ENCODE results near the gene HOOK1.
A peak's percentile ranks its signal among the peaks of the same experiment; 100 is the strongest.

HOOK1 gene

GRCh38 chr1:59814901-59815825 lies at the start of gene HOOK1:
TSS of gene HOOK1 (plus strand) at chr1:59814949. CDS start at chr1:59815118, 169 bp downstream.
- no peak for DNase-seq (ENCODE audit: low read depth)

DNA sequence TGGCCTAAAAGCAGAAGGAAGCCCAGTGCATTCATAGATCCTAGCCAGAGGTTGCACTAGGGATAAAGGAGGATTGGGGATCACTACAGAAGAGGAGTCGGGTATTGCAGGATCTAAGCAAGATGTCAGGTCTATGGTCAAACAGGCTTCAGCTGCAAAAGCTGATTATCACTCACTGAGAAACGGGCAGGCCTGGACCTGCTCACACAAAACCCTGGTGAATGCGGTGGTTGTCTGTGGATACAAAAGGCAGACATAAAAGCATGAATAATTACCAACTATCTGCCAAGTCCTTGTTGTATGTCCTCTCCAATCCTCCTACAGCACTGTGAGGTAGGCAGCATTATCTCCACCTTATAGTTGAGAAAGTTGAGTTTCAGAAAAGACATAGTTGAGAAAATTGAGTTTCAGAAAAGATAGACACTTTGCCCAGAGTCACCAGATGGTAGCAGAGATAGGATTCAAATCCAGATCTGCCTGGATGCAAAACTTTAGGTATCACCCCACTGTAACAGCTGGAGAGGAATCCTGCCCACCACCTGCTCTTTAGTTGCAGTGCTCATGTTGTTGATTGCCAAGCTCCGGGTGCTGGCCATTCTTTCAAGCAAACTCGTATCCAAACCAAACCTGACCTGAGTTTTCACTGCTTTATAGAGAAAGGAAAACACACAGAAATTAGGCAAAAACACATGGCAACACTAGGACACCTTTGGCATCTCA lies 49.6 kb upstream of the HOOK1 start:
- no peak for DNase-seq (ENCODE audit: low read depth)

DNA sequence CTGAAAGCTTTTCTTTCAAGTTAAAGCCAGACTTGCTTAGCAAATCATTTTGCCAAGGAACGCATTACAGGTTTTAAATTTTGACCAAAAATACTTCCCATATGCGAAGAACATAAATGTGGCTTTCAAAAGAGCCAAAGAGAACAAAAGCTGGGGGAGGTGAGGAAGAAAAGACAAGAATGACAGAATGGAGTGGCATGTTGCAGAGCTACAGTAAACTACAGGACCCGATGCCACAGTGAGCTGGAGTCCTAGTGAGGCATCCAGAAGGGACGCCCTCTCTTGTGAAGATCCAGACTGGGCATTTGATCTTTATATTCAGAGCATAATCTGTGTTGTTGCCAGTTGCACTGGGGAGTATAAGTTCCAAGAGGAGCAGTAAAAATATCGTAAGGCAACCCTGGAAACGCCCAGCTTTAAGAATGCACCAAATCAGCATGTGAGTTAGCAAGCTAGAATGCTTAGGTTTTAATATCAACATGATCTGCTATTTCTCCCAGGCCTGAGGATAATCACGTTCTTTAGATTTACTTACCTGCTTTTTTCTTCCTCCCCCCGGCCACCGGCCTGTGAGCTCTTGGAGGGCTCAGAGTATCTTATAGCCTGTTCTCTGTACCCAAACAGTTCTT lies 48.4 kb upstream of the HOOK1 start:
- DNase-seq (ENCODE audit: low read depth): no peak

- peak; percentile 51 for DNase-seq (ENCODE audit: low read depth)
Measured at GRCh38 chr1:59767119-59767518, 47.6 kb upstream of the HOOK1 start.

DNA sequence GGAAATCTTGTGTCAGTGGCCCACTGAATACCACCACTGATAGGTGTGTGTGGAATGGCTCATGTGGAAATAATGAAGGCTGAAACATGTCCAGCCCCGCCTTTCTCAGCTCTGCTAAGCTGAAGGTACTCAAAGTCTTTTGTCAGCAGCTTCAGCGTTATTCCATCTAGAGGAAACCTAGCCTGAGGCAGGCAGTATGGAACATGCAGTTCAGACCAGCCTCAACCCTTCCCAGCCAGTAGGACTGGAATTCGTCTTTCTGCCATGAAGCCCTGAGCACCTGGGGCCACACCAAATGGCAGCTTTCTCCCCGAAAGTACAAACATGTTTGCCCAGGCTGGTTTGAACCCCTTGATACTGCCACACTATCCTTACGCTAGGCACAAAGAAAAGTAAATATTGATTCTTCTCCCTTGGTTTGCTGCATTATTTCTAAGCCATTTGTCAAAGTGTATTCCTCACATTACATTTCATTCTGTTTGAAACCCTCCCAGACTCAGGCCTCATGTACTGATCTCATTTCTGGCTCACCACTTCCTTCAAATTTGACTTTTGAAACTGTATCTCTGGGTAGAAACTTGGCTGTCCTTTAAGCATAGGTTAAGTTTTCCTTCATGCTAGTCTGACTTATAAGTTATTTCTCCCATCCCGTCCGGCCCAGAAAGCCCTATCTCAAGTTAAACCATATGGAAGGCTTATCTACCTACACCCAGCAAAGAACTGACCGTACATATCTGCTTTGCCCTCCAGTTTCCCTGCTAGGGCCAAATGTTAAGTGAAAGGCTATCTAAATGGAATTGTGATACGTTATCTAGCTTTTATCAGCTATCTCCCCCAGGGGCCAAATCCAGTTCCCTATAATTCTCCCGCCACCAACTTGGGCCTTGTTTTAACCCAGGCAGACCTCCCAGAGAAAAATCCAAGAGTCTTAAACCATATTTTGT lies 45.7 kb upstream of the HOOK1 start:
- no peak for DNase-seq (ENCODE audit: low read depth)

DNA sequence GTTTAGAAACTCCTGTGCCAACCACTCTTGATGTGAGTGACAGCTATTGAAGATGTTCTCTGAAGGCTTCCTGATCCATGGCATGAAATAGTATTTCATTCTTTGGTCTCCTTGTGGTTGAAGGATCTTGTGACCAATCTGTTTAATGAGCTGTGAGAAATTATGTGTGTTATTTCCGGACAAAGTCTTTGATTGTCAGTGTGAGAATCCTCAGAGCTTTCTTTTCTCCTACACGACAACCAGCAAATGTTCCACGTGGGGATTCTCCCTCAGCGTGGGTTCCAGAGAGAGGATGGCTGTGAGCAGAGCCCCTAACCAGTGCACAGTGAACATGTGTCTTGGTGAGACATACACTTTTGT lies 45.0 kb upstream of the HOOK1 start:
- no peak for DNase-seq (ENCODE audit: low read depth)

- no peak for DNase-seq (ENCODE audit: low read depth)
Measured at GRCh38 chr1:59771361-59771760, 43.4 kb upstream of the HOOK1 start.

- DNase-seq (ENCODE audit: low read depth): no peak
Measured at GRCh38 chr1:59775480-59775879, 39.3 kb upstream of the HOOK1 start.

DNA sequence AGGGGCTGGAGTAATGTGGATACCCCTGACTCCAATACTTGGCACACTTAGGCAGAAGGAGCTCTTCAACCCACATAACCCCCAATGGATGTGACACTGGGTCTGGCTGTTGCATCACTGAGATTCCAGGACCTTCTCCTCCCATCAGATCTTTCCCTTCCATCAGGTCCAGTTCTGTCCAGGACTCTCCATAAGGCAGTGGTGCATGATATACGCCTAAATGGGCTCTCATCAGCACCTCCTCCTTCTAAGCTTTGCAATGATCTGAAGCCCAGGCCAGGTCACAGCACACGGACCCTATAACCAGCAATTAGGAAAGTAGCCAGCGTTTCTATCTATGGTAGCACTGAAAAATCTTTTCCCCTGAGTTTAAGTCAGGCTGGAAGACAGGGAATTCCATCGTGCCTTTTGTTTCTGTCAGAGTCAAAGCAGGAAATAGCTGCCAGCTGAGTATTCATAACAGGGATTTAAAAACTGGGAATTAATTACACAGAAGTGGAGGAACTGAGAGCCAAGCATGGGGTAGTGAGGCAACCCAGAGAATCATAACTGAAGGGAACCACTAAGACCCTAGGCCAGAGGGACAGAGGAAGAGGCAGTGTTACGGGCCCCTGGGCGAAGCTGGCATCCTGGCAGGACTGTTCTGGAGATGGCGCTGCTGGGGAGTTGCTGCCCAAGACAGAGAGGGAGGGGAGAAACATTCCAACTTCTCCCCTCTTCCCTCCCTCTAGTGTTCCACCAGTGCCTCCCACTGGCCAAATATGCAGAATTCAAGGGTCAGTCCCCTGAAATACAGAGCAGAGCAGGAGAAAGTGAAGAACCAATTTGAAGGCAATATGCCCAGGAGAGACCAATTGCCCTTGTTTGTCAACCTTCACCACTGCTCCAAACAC lies 37.5 kb upstream of the HOOK1 start:
- DNase-seq (ENCODE audit: low read depth): peak; percentile 84

DNA sequence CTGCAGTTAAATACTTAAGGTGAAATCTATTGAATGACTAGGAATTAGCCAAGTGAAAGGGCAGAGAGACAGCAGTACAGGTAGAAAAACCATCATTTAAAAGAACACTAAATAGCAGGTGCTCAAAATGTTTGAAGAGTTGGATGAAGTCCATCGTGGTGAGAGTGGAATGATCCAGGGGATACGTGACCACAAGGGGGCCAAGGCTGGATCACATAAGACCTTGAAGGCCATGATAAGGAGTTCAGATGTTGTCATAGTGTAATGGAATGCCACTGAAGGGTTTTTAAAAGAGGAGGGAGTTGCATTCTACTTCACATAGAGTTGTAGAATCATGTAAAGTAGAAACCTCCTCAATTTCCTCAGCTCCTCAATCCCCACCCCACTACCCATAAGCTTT lies 34.8 kb upstream of the HOOK1 start:
- no peak for DNase-seq (ENCODE audit: low read depth)

- DNase-seq (ENCODE audit: low read depth): no peak
Measured at GRCh38 chr1:59788825-59789224, 25.9 kb upstream of the HOOK1 start.

DNA sequence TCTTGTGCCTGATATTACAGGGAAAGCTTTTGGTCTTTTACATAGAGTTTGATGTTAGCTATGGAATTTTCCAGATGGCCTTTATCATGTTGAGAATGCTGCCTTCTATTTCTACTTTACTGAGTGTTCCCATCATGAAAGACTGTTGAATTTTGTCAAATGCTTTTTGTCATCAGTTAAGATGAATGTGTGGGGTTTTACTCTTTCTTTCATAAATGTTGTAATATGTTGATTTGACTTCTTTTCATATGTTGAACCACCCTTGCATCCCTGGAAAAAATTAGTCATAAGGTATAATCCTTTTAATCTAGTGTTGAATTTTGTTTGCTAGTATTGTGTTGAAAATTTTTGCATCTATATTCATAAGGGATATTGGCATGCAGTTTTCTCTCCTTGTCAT lies 16.1 kb upstream of the HOOK1 start:
- no peak for DNase-seq (ENCODE audit: low read depth)

- DNase-seq (ENCODE audit: low read depth): no peak
Measured at GRCh38 chr1:59803458-59804038, 11.2 kb upstream of the HOOK1 start.

- DNase-seq (ENCODE audit: low read depth): no peak
Measured at GRCh38 chr1:59804301-59804700, 10.4 kb upstream of the HOOK1 start.

DNA sequence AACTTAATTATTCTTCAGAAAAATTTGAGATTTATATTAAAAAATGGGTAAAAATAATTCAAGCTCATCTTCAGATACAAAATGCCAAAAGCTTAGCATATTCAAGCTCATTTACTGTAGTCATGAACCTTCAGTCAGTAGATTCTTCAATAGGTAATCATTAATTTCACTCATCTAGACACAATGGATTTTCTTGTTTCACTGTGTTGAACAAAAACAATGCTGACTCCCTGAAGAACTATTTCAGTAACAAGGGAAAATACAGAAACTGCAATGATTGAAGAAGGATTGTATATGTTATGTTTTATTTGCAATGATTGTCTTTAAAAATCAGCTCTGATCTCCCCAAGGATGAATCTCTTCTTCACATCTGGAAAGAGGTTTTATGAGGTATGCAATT lies 9.2 kb upstream of the HOOK1 start:
- no peak for DNase-seq (ENCODE audit: low read depth)

DNA sequence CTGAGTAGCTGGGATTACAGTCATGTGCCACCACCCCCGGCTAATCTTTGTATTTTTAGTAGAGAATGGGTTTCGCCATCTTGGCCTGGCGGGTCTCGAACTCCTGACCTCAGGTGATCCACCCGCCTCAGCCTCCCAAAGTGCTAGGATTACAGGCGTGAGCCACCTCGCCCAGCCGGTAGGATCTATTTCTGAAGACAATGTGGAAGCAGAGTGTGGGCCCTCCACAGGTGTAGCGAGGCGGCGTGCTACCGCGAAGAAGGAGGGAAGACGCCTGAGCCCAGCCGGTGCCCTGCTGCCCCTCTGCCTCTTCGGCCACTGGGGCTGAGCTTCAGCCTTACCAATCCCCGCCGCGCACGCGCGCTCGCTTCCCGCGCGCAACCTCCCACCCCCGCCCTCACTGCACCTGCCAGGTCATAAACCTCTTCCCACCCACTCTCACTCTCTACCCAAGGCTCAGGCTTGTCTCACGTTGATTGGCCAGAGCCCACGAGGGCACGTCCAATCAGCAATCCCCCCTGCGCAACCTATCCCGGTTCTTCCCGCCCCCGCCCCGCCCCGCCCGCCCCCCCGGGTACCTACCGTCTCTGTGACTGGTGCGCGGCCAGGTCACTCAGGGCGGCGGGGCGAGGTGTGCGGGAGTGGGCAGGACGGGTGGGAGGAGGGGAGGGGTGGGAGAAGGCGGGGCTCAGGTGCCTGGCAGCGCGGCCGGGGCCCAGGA lies 409 bp upstream of the HOOK1 start:
- no peak for DNase-seq (ENCODE audit: low read depth)

DNA sequence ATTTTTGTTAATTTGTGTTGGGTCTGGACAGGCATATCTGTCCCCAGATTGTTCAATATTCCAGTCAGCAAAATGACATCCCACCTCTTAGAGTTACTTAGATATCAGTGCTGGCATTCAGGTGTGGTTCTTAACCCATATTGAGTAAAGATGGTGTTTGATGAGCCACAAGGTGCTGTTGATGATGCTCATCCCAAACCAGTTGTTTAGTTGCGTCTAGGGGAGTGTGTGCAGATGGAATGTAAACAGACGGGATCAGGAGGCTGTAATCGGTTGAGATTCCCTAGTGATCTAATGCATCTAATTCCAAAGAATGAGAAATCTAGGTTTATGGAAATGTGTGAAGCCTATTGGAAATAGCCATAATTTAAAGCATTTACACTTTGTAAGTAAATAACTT lies 1.1 kb downstream of the HOOK1 start:
- no peak for DNase-seq (ENCODE audit: low read depth)

DNA sequence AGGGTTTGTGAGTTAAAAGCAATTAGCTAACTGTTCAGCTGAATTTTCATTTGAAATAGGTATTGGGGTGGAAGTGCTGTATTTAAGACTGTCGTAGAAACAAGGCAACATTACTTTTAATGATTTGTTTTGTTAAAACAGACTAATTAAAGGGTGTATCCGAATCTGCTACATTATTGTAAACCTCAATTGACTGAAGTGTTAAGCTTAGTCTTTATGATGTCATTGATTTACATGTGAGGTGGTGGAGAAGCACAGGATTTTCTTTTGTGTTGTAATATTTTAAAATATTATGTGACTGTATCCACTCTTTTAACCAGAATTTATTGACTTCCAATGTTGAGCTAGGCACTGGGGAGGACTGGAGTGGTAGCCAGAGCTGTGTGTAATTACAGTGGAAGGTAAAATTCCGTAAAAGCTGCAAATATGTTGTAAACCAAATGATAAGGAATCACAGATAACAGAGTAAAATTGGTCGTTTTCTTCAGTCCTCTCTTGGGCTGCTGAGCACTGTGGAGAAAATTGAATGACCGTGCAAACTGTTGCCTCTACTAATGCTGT lies 1.6 kb downstream of the HOOK1 start:
- no peak for DNase-seq (ENCODE audit: low read depth)

Measured in EH (cell line).